Measurements from ENCODE around the gene FBXW9.

The FBXW9 gene

GRCh38 chr19:12668932-12669269 is 27.5 kb downstream of the FBXW9 start:
- POLR2A ChIA-PET, result interaction anchor here (0.8 to 1.7 kb wide), 6 partner anchors 9 to 174 kb away, joined by 3 to 9 read pairs (median 4); partner anchors contain the start of genes DHPS, FBXW9, ZNF490 and ZNF791
- CTCF ChIA-PET, result no interaction called here
- DNase-seq (ENCODE audit: extremely low spot score), result no peak
- TF ChIP-seq FOXM1 (IDR thresholded peaks at IDR 0.05; ENCODE audit: borderline replicate concordance) (no peak), HDGF (IDR thresholded peaks at IDR 0.05; ENCODE audit: borderline replicate concordance) (no peak), FOXA1 (IDR thresholded peaks at IDR 0.05) (no peak), CTBP1 (IDR thresholded peaks at IDR 0.05; ENCODE audit: borderline replicate concordance) (no peak), TARDBP (IDR thresholded peaks at IDR 0.05) (no peak), SUZ12 (IDR thresholded peaks at IDR 0.05) (no peak), ELF4 (IDR thresholded peaks at IDR 0.05) (no peak), PKNOX1 (IDR thresholded peaks at IDR 0.05) (no peak), NFRKB (IDR thresholded peaks at IDR 0.05) (no peak), ARNT (IDR thresholded peaks at IDR 0.05) (no peak), SP1 (IDR thresholded peaks at IDR 0.05) (no peak), ZNF384 (IDR thresholded peaks at IDR 0.05) (no peak), BHLHE40 (IDR thresholded peaks at IDR 0.05; ENCODE audit: borderline replicate concordance) (no peak), L3MBTL2 (conservative IDR thresholded peaks at IDR 0.05) (no peak), LEF1 (IDR thresholded peaks at IDR 0.05; ENCODE audit: borderline replicate concordance) (no peak), FOXK2 (IDR thresholded peaks at IDR 0.05) (no peak)

- no peak for DNase-seq (ENCODE audit: extremely low spot score)
- POLR2A ChIA-PET, result interaction anchor here (0.9 to 1.7 kb wide), 4 partner anchors 10 to 59 kb away, joined by 3 to 9 read pairs (median 5); partner anchors contain the start of genes DHPS and FBXW9
- TF ChIP-seq FOXK2 (IDR thresholded peaks at IDR 0.05), result no peak
- TF ChIP-seq L3MBTL2 (conservative IDR thresholded peaks at IDR 0.05), result no peak
- no peak for TF ChIP-seq ARNT (IDR thresholded peaks at IDR 0.05)
- TF ChIP-seq PKNOX1 (IDR thresholded peaks at IDR 0.05), result no peak
- no peak for TF ChIP-seq NFRKB (IDR thresholded peaks at IDR 0.05)
- no peak for TF ChIP-seq CTBP1 (IDR thresholded peaks at IDR 0.05; ENCODE audit: borderline replicate concordance)
- TF ChIP-seq SUZ12 (IDR thresholded peaks at IDR 0.05), result no peak
- TF ChIP-seq ELF4 (IDR thresholded peaks at IDR 0.05), result no peak
- no peak for TF ChIP-seq LEF1 (IDR thresholded peaks at IDR 0.05; ENCODE audit: borderline replicate concordance)
- no peak for TF ChIP-seq ZNF384 (IDR thresholded peaks at IDR 0.05)
- no peak for TF ChIP-seq FOXA1 (IDR thresholded peaks at IDR 0.05)
- no peak for TF ChIP-seq FOXM1 (IDR thresholded peaks at IDR 0.05; ENCODE audit: borderline replicate concordance)
- TF ChIP-seq SP1 (IDR thresholded peaks at IDR 0.05), result no peak
- TF ChIP-seq BHLHE40 (IDR thresholded peaks at IDR 0.05; ENCODE audit: borderline replicate concordance), result no peak
- no peak for TF ChIP-seq TARDBP (IDR thresholded peaks at IDR 0.05)
- CTCF ChIA-PET, result no interaction called here
Measured at GRCh38 chr19:12668346-12668745, 28.1 kb downstream of the FBXW9 start.

- CTCF ChIA-PET, result no interaction called here
Measured at GRCh38 chr19:12667731-12668302, 28.6 kb downstream of the FBXW9 start.

GRCh38 chr19:12666265-12667048 is 30.0 kb downstream of the FBXW9 start, which contains the start of the genes MAN2B1 and WDR83:
TSS of gene MAN2B1 (minus strand) at chr19:12666742. CDS start at chr19:12666701, 41 bp downstream.
TSS of gene WDR83 (plus strand) at chr19:12666807. CDS start at chr19:12669791, 2,984 bp downstream.
- CTCF ChIA-PET, result no interaction called here
- DNase-seq (ENCODE audit: extremely low spot score), result peak; percentile 88
- TF ChIP-seq TARDBP (IDR thresholded peaks at IDR 0.05) (no peak), ARNT (IDR thresholded peaks at IDR 0.05) (no peak), BHLHE40 (IDR thresholded peaks at IDR 0.05; ENCODE audit: borderline replicate concordance) (no peak), SUZ12 (IDR thresholded peaks at IDR 0.05) (no peak), LEF1 (IDR thresholded peaks at IDR 0.05; ENCODE audit: borderline replicate concordance) (no peak), SP1 (IDR thresholded peaks at IDR 0.05) (no peak), CTBP1 (IDR thresholded peaks at IDR 0.05; ENCODE audit: borderline replicate concordance) (no peak), FOXA1 (IDR thresholded peaks at IDR 0.05) (no peak), L3MBTL2 (conservative IDR thresholded peaks at IDR 0.05) (no peak), FOXK2 (IDR thresholded peaks at IDR 0.05) (no peak), ZNF384 (IDR thresholded peaks at IDR 0.05) (no peak), NFRKB (IDR thresholded peaks at IDR 0.05) (no peak), HDGF (IDR thresholded peaks at IDR 0.05; ENCODE audit: borderline replicate concordance) (no peak), ELF4 (IDR thresholded peaks at IDR 0.05) (no peak), PKNOX1 (IDR thresholded peaks at IDR 0.05) (no peak), FOXM1 (IDR thresholded peaks at IDR 0.05; ENCODE audit: borderline replicate concordance) (no peak)
- POLR2A ChIA-PET, result interaction anchor here (0.6 to 2.1 kb wide), 5 partner anchors 12 to 234 kb away, joined by 3 to 12 read pairs (median 4); partner anchors contain the start of genes DHPS, ZNF490 and ZNF791

More at GRCh38 chr19:12667731-12668302, 28.6 kb downstream of the FBXW9 start:
- POLR2A ChIA-PET, result interaction anchor here (0.9 kb wide), 1 partner anchor 28 kb away, joined by 3 read pairs; the partner anchor contains the start of gene FBXW9
- TF ChIP-seq BHLHE40 (IDR thresholded peaks at IDR 0.05; ENCODE audit: borderline replicate concordance) (no peak), FOXM1 (IDR thresholded peaks at IDR 0.05; ENCODE audit: borderline replicate concordance) (no peak), ELF4 (IDR thresholded peaks at IDR 0.05) (no peak), PKNOX1 (IDR thresholded peaks at IDR 0.05) (no peak), FOXA1 (IDR thresholded peaks at IDR 0.05) (no peak), TARDBP (IDR thresholded peaks at IDR 0.05) (no peak), SUZ12 (IDR thresholded peaks at IDR 0.05) (no peak)
- no peak for DNase-seq (ENCODE audit: extremely low spot score)

Data from HEK293T (cell line).